Heart right ventricle (tissue), 16 donors: Measurements from ENCODE around the gene ARL13B. TPM values are rescaled to one million over a fixed set of nuclear protein-coding genes. Genes with fewer than 3 reads are reported as not detected.
"Not testable (repeated sequence)": the region's sequence is repeated elsewhere in the genome, so short reads cannot be mapped to it uniquely, and the experiment has no call there.

Source experiments
- ATAC-seq, 8 donors: fragments of 200-7000 bp; cut with Tn5 transposase; one replicate each; pipeline ENCODE4 v1.9.1; 2020; ENCODE audit warnings: mild to moderate bottlenecking in 8 of 8, moderate library complexity in 8 of 8, moderate number of reproducible peaks in 1 of 8
- DNase-seq, 2 donors: peaks; one replicate each; pipeline ENCODE4 v3.0.0-alpha.2; 2020
- H3K27ac ChIP-seq, 10 donors: fragments of 200-600 bp; sonication (generic) in 2 of 10; one replicate each; pipeline versions ENCODE4 v1.5.0 to v1.8.0; 2020 to 2022; ENCODE audit warnings: mild to moderate bottlenecking in 3 of 10
- H3K27me3 ChIP-seq, 7 donors: fragments of 200-600 bp; one replicate each; pipeline ENCODE4 v1.8.0; 2021 to 2022; ENCODE audit warnings: mild to moderate bottlenecking in 2 of 7
- H3K36me3 ChIP-seq, 9 donors: fragments of 200-600 bp; sonication (generic) in 1 of 9; one replicate each; pipeline versions ENCODE4 v1.5.0 to v1.8.0; 2020 to 2022; ENCODE audit warnings: mild to moderate bottlenecking in 2 of 9
- H3K4me1 ChIP-seq, 9 donors: fragments of 200-600 bp; sonication (generic) in 1 of 9; one replicate each; pipeline versions ENCODE4 v1.5.0 to v1.8.0; 2020 to 2022; ENCODE audit warnings: mild to moderate bottlenecking in 4 of 9
- H3K4me3 ChIP-seq, 10 donors: fragments of 200-600 bp; sonication (generic) in 2 of 10; one replicate each; pipeline versions ENCODE4 v1.5.0 to v1.8.0; 2020 to 2022; ENCODE audit warnings: mild to moderate bottlenecking in 7 of 10, moderate library complexity in 2 of 10
- H3K9me3 ChIP-seq, 11 donors: fragments of 200-600 bp in 10 of 11; sonication (generic) in 2 of 11; one replicate each; pipeline versions ENCODE4 v1.5.0 to v1.8.0; 2013 to 2022; ENCODE audit warnings: mild to moderate bottlenecking in 2 of 11, control low read depth in 1 of 11, moderate library complexity in 1 of 11
- CTCF ChIP-seq, 9 donors: fragments of 200-600 bp; sonication (generic) in 2 of 9; IDR thresholded peaks; one replicate each; pipeline versions ENCODE4 v1.5.0 to v1.8.0; 2021 to 2022; ENCODE audit warnings: antibody characterized with exemption in 9 of 9, mild to moderate bottlenecking in 5 of 9, moderate library complexity in 1 of 9
- WGBS, 2 donors: extraction: QIAGEN DNeasy Blood & Tissue Kit; methylation state at CpG; one replicate each; pipeline ENCODE4 v1.1.7; 2013; ENCODE audit warnings: inconsistent platforms in 1 of 2; 5-methylcytosine and 5-hydroxymethylcytosine counted together
- intact Hi-C, 10 donors: fragments of 100-400 bp; cut with DNase I; formaldehyde crosslinking; loops; one replicate each; pipeline versions ENCODE4 v1.11.1 to v1.14.2; 2022
- polyA plus RNA-seq, 2 donors: library from polyadenylated mRNA; stranded (reverse); fragments of 200-250 nt; gene quantifications; one replicate each; pipeline ENCODE4 v1.2.3, GENCODE V29; 2013
- total RNA-seq, 10 donors: library from RNA; stranded (reverse); fragmentation: NEBNext Ultra II Directional in 3 of 10; extraction: Animal tissue kit (Norgen Biotek cat#: 25700) in 3 of 10; gene quantifications; one replicate each; pipeline versions ENCODE4 v1.2.1 to v1.2.4, GENCODE V29; 2021 to 2023
- donor health status: Arrhythmogenic right ventricular cardiomyopathy.
- donor health status: ischemic (EF 13 %, LVEDD 7.1; RV severe dilation, severe dysfunction).
- donor health status: healthy with polysubstance abuse.
- donor health status: DM: no; HTN: yes; CAD: no.
- donor health status: DM: no; HTN: no; CAD: no.
- donor health status: ischemic (EF 25% LVEDD 6.9; RV normal size, moderate dysfunction).
- donor health status: ischemic (EF 25% LVEDD 5.7; RV mildly dilated, moderate dysfunction).
- donor health status: healthy.
- donor health status: DM: yes; HTN: yes; CAD: no.
- donor health status: Ischemic cardiomyopathy.
- donor health status: ischemic (EF 35%, LVEDD 5.7; RV mildly dilated, moderate dysfunction).
- donor health status: nonischemic (EF 11% LVEDD 7.7; RV severe dilation, severe dysfunction).
- donor health status: DM: yes; HTN: yes; CAD: no.
- donor health status: PGD.
- donor health status: ischemic (EF 29% LVEDD 5.4; RV normal size, mild dysfunction).
- donor health status: nonischemic (EF 23%, LVEDD 6.1; RV moderate dilation, normal function).

The ARL13B gene
- total and polyA plus RNA-seq, 12 donors = 2.2 to 7.4 (median 4.3) TPM

- intact Hi-C loops = no loop called here
- H3K27me3 ChIP-seq = no peaks in the 10 kb centered on the region
- H3K36me3 ChIP-seq = no peaks in the 10 kb centered on the region
- peaks cover 0 to 20% (median 0%) of the 10 kb centered on the region in 9 donors for H3K4me1 ChIP-seq
- H3K9me3 ChIP-seq = peaks cover 0 to 9% (median 0%) of the 10 kb centered on the region in 11 donors
- WGBS, 2 donors = 91 to 100% methylated on average over 1 of the region's 1 CpG
- no peak for DNase-seq
- no peak overlapping the region for H3K27ac ChIP-seq
- no peak for TF ChIP-seq CTCF (IDR thresholded peaks at IDR 0.05)
- H3K4me3 ChIP-seq = no peak overlapping the region
- no peak for ATAC-seq
These were observed 43.4 kb upstream of the ARL13B start for GRCh38 chr3:93936549-93936948.

- H3K36me3 ChIP-seq, ATAC-seq, H3K27ac ChIP-seq, intact Hi-C loops, H3K4me3 ChIP-seq, DNase-seq, H3K27me3 ChIP-seq: not testable (repeated sequence)
- peaks cover 0 to 11% (median 0%) of the 10 kb centered on the region in 9 donors for H3K4me1 ChIP-seq
- WGBS, 2 donors = 96 to 98% methylated on average over 6 of the region's 6 CpGs
- H3K9me3 ChIP-seq = peaks cover 0 to 13% (median 0%) of the 10 kb centered on the region in 11 donors
These were observed 42.5 kb upstream of the ARL13B start for GRCh38 chr3:93937485-93937884.

- H3K27ac ChIP-seq, ATAC-seq, H3K4me3 ChIP-seq, intact Hi-C loops, H3K36me3 ChIP-seq, DNase-seq, H3K4me1 ChIP-seq, H3K27me3 ChIP-seq: not testable (repeated sequence)
- peaks cover 0 to 46% (median 12%) of the 10 kb centered on the region in 11 donors for H3K9me3 ChIP-seq
- 90 to 91% methylated on average over 8 of the region's 8 CpGs for WGBS, 2 donors
These were observed 30.0 kb upstream of the ARL13B start for GRCh38 chr3:93949958-93950357.

GRCh38 chr3:93961026-93961425 is 18.9 kb upstream of the ARL13B start:
- ATAC-seq (no peak), DNase-seq (no peak)
- peaks cover 0 to 15% (median 0%) of the 10 kb centered on the region in 9 donors for H3K36me3 ChIP-seq
- no peak for TF ChIP-seq CTCF (IDR thresholded peaks at IDR 0.05)
- no peaks in the 10 kb centered on the region for H3K9me3 ChIP-seq
- no peak overlapping the region for H3K4me3 ChIP-seq
- no peaks in the 10 kb centered on the region for H3K4me1 ChIP-seq
- no peaks in the 10 kb centered on the region for H3K27me3 ChIP-seq
- intact Hi-C loops = no loop called here
- 94 to 100% methylated on average over 1 of the region's 1 CpG for WGBS, 2 donors
- no peak overlapping the region for H3K27ac ChIP-seq

GRCh38 chr3:93961489-93961888 is 18.5 kb upstream of the ARL13B start:
- no peak for ATAC-seq
- Histone ChIP-seq H3K4me3 (no peak overlapping the region), H3K27me3 (no peaks in the 10 kb centered on the region), H3K9me3 (no peaks in the 10 kb centered on the region), H3K27ac (no peak overlapping the region), H3K36me3 (peaks cover 0 to 15% (median 0%) of the 10 kb centered on the region in 9 donors), H3K4me1 (no peaks in the 10 kb centered on the region)
- intact Hi-C loops = no loop called here
- WGBS, 2 donors = 73 to 79% methylated on average over 1 of the region's 1 CpG
- DNase-seq = no peak
- no peak for TF ChIP-seq CTCF (IDR thresholded peaks at IDR 0.05)
